ENCODE data around the gene PSMD4.

DNA sequence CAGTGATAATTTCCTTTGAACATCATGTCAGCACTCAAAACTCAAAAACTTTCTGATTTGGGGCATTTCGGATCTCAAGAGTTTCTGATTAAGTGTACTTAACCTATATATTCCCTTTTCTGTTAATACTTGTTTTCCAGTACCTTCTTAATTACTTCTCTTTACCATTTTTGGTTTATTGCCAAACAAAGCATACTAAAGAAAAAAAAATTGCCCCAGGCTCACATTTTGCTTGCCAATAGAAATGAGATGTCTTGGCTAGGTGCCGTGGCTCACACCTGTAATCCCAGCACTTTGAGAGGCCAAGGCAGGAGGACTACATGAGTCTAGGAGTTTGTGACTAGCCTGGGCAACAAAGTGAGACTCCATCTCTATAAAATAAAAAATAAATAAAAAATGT, 4.8 kb downstream of the PSMD4 start:
- TF ChIP-seq, protein P1, sequence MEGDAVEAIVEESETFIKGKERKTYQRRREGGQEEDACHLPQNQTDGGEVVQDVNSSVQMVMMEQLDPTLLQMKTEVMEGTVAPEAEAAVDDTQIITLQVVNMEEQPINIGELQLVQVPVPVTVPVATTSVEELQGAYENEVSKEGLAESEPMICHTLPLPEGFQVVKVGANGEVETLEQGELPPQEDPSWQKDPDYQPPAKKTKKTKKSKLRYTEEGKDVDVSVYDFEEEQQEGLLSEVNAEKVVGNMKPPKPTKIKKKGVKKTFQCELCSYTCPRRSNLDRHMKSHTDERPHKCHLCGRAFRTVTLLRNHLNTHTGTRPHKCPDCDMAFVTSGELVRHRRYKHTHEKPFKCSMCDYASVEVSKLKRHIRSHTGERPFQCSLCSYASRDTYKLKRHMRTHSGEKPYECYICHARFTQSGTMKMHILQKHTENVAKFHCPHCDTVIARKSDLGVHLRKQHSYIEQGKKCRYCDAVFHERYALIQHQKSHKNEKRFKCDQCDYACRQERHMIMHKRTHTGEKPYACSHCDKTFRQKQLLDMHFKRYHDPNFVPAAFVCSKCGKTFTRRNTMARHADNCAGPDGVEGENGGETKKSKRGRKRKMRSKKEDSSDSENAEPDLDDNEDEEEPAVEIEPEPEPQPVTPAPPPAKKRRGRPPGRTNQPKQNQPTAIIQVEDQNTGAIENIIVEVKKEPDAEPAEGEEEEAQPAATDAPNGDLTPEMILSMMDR (IDR thresholded peaks at IDR 0.05) = no peak
- TF ChIP-seq EZH2 (IDR thresholded peaks at IDR 0.05) = no peak
- TF ChIP-seq EZH2phosphoT487 (IDR thresholded peaks at IDR 0.05) = no peak

Data from neural progenitor cell (in vitro differentiated cells).